HepG2 (cell line): ENCODE measurements around the gene GSTA1. TPM values are rescaled to one million over a fixed set of nuclear protein-coding genes. Genes with fewer than 3 reads are reported as not detected.

Experiments
- BRF2 ChIP-seq: sonication (generic); formaldehyde crosslinking; IDR thresholded peaks from 2 replicates; pipeline ENCODE4 v1.8.1; 2022; ENCODE audit warnings: mild to moderate bottlenecking, missing genetic modification reagents
- EHMT2 ChIP-seq: fragments of 200-600 bp; sonication (generic); IDR thresholded peaks from 2 replicates; pipeline ENCODE4 v1.7.0; 2017; ENCODE audit warnings: antibody characterized with exemption, low read depth, low read length, borderline replicate concordance
- FOSL1 ChIP-seq: sonication (generic); formaldehyde crosslinking; IDR thresholded peaks from 2 replicates; pipeline ENCODE4 v1.9.0; 2021; ENCODE audit warnings: missing genetic modification reagents, borderline replicate concordance
- FOXC1 ChIP-seq: sonication (generic); formaldehyde crosslinking; IDR thresholded peaks from 2 replicates; pipeline ENCODE4 v1.8.0; 2022; ENCODE audit warnings: mild to moderate bottlenecking, missing genetic modification reagents, borderline replicate concordance
- GZF1 ChIP-seq: sonication (generic); formaldehyde crosslinking; IDR thresholded peaks from 2 replicates; pipeline ENCODE4 v1.5.1; 2020; ENCODE audit warnings: mild to moderate bottlenecking, missing genetic modification reagents
- HCFC1 ChIP-seq: fragments of 150-350 bp; IDR thresholded peaks from 2 replicates; pipeline ENCODE4 v1.6.1; 2014; ENCODE audit warnings: low read depth, low read length
- HNRNPLL ChIP-seq: fragments of 200-400 bp; formaldehyde crosslinking; IDR thresholded peaks from 2 replicates; pipeline ENCODE4 v1.6.1; 2017; ENCODE audit warnings: mild to moderate bottlenecking, low read depth, low read length; ENCODE audit not compliant: poor library complexity, severe bottlenecking
- KLF12 ChIP-seq: sonication (generic); formaldehyde crosslinking; IDR thresholded peaks from 2 replicates; pipeline ENCODE4 v1.4.0; 2020; ENCODE audit warnings: missing genetic modification reagents, borderline replicate concordance
- MTA1 ChIP-seq: sonication (generic); formaldehyde crosslinking; IDR thresholded peaks from 2 replicates; pipeline ENCODE4 v1.4.0; 2020; ENCODE audit warnings: missing genetic modification reagents, mild to moderate bottlenecking, borderline replicate concordance
- MXI1 ChIP-seq: IDR thresholded peaks from 3 replicates; pipeline ENCODE4 v1.6.1; 2012; ENCODE audit warnings: low read depth, low read length, inconsistent platforms, borderline replicate concordance
- NCOA2 ChIP-seq: sonication (generic); formaldehyde crosslinking; IDR thresholded peaks from 2 replicates; pipeline ENCODE4 v1.8.0; 2022; ENCODE audit warnings: inconsistent platforms
- NFIC ChIP-seq: IDR thresholded peaks from 2 replicates; pipeline ENCODE4 v1.6.1; 2012; ENCODE audit warnings: mild to moderate bottlenecking, low read length, inconsistent platforms
- NR3C1 ChIP-seq: sonication (generic); formaldehyde crosslinking; IDR thresholded peaks from 2 replicates; pipeline ENCODE4 v1.4.0; 2020; ENCODE audit warnings: missing genetic modification reagents
- REPIN1 ChIP-seq: sonication (generic); formaldehyde crosslinking; IDR thresholded peaks from 2 replicates; pipeline ENCODE4 v1.8.0; 2022; ENCODE audit warnings: missing genetic modification reagents, low read depth, mild to moderate bottlenecking, borderline replicate concordance
- SMAD3 ChIP-seq: sonication (generic); formaldehyde crosslinking; IDR thresholded peaks from 2 replicates; pipeline ENCODE4 v1.4.0; 2020; ENCODE audit warnings: missing genetic modification reagents
- TOE1 ChIP-seq: sonication (generic); formaldehyde crosslinking; IDR thresholded peaks from 2 replicates; pipeline ENCODE4 v1.4.0; 2020; ENCODE audit warnings: mild to moderate bottlenecking, missing genetic modification reagents
- ZNF136 ChIP-seq: sonication (generic); formaldehyde crosslinking; IDR thresholded peaks from 2 replicates; pipeline ENCODE4 v1.8.1; 2022; ENCODE audit warnings: low read depth, mild to moderate bottlenecking, moderate library complexity, missing genetic modification reagents
- ZNF335 ChIP-seq: sonication (generic); formaldehyde crosslinking; IDR thresholded peaks from 2 replicates; pipeline ENCODE4 v1.4.0; 2020; ENCODE audit warnings: missing genetic modification reagents
- ZNF362 ChIP-seq: sonication (generic); formaldehyde crosslinking; IDR thresholded peaks from 2 replicates; pipeline ENCODE4 v1.4.0; 2020; ENCODE audit warnings: missing genetic modification reagents, mild to moderate bottlenecking, borderline replicate concordance
- ZNF430 ChIP-seq: sonication (generic); formaldehyde crosslinking; IDR thresholded peaks from 2 replicates; pipeline ENCODE4 v1.9.0; 2021; ENCODE audit warnings: mild to moderate bottlenecking, missing genetic modification reagents
- ZNF512B ChIP-seq: sonication (generic); formaldehyde crosslinking; IDR thresholded peaks from 2 replicates; pipeline ENCODE4 v1.5.1; 2020; ENCODE audit warnings: missing genetic modification reagents, mild to moderate bottlenecking, borderline replicate concordance
- ZNF605 ChIP-seq: sonication (generic); formaldehyde crosslinking; IDR thresholded peaks from 2 replicates; pipeline ENCODE4 v1.8.0; 2022; ENCODE audit warnings: mild to moderate bottlenecking, missing genetic modification reagents
- ZNF780A ChIP-seq: sonication (generic); formaldehyde crosslinking; IDR thresholded peaks from 2 replicates; pipeline ENCODE4 v1.8.0; 2022; ENCODE audit warnings: mild to moderate bottlenecking, missing genetic modification reagents, moderate library complexity
- ZNF841 ChIP-seq: sonication (generic); formaldehyde crosslinking; IDR thresholded peaks from 2 replicates; pipeline ENCODE4 v1.8.1; 2023; ENCODE audit warnings: missing genetic modification reagents, borderline replicate concordance
- ZSCAN25 ChIP-seq: sonication (generic); formaldehyde crosslinking; IDR thresholded peaks from 2 replicates; pipeline ENCODE4 v1.8.0; 2022; ENCODE audit warnings: mild to moderate bottlenecking, missing genetic modification reagents
- ZZZ3 ChIP-seq: sonication (generic); formaldehyde crosslinking; IDR thresholded peaks from 2 replicates; pipeline ENCODE4 v1.4.0; 2020; ENCODE audit warnings: missing genetic modification reagents, mild to moderate bottlenecking, borderline replicate concordance
- polyA plus RNA-seq, 8 experiments: library from polyadenylated mRNA; depleted of rRNA in 3 of 8; stranded (reverse) in 7 of 8; unstranded in 1 of 8; fragments of >200 nt; fragmentation: Illumina TruSeq in 4 of 8; extraction: Trizol in 4 of 8; gene quantifications; 2 replicates each; pipeline versions ENCODE4 v1.2.1 to v1.2.3, GENCODE V29; 2011 to 2016; ENCODE audit warnings: low read depth in 4 of 8, missing spikeins in 1 of 8, mixed read lengths in 1 of 8; ENCODE audit not compliant: insufficient read depth in 1 of 8
- total RNA-seq, 5 experiments: library from RNA; depleted of rRNA; stranded (reverse); fragments of >200 nt; fragmentation: Illumina TruSeq; extraction: Trizol; gene quantifications; 2 replicates each; pipeline ENCODE4 v1.2.3, GENCODE V29; 2016; ENCODE audit warnings: low read depth in 1 of 5

GSTA1 gene
- total and polyA plus RNA-seq, 2 of the 13 experiments (the other 11 are each of a cell fraction or from before 2014, with no cell fraction given) = 6.2 to 282 TPM

GRCh38 chr6:52839124-52840055 lies 35.8 kb upstream of the GSTA1 start (continued):
- TF ChIP-seq MTA1 (CRISPR knock-in tag) = 0 out of 2 replicates have a peak, but pooled peaks have one; percentile 32
- TF ChIP-seq ZNF136 (CRISPR knock-in tag) = peak; percentile 73; the same call in 1 of the 2 replicates
- TF ChIP-seq SMAD3 = peak; percentile 52; the same call in 1 of the 2 replicates
- no peak for TF ChIP-seq BRF2
- no peak for TF ChIP-seq ZNF512B (CRISPR knock-in tag)
- TF ChIP-seq NCOA2 (CRISPR knock-in tag) = 0 out of 2 replicates have a peak, but pooled peaks have one; percentile 25
- no peak for TF ChIP-seq ZNF780A (CRISPR knock-in tag)
- TF ChIP-seq MXI1 = no peak
- TF ChIP-seq ZNF841 (CRISPR knock-in tag) = no peak
- no peak for TF ChIP-seq EHMT2
- TF ChIP-seq ZNF362 (CRISPR knock-in tag) = no peak
- TF ChIP-seq REPIN1 (CRISPR knock-in tag) = no peak
- no peak for TF ChIP-seq HCFC1
- no peak for TF ChIP-seq FOXC1 (CRISPR knock-in tag)
- TF ChIP-seq ZNF430 (CRISPR knock-in tag) = no peak
- TF ChIP-seq FOSL1 (CRISPR knock-in tag) = no peak
- TF ChIP-seq KLF12 (CRISPR knock-in tag) = no peak
- TF ChIP-seq NFIC = no peak
- TF ChIP-seq ZZZ3 (CRISPR knock-in tag) = no peak
- no peak for TF ChIP-seq HNRNPLL
- TF ChIP-seq ZSCAN25 (CRISPR knock-in tag) = no peak
- peak; percentile 49; the same call in 1 of the 2 replicates for TF ChIP-seq ZNF605
- 0 out of 2 replicates have a peak, but pooled peaks have one; percentile 39 for TF ChIP-seq ZNF335
- TF ChIP-seq GZF1 = no peak
- no peak for TF ChIP-seq NR3C1
- no peak for TF ChIP-seq TOE1 (CRISPR knock-in tag)
